GM21619 (cell line): ENCODE results near the gene COL9A1.

Experiments
- ATAC-seq: cut with Tn5 transposase; IDR thresholded peaks from one replicate; pipeline ENCODE4 v1.9.1; 2021; ENCODE audit not compliant: unreplicated experiment

Gene COL9A1

GRCh38 chr6:70289299-70289698, 13.6 kb downstream of the COL9A1 start:
- no peak for ATAC-seq

DNA sequence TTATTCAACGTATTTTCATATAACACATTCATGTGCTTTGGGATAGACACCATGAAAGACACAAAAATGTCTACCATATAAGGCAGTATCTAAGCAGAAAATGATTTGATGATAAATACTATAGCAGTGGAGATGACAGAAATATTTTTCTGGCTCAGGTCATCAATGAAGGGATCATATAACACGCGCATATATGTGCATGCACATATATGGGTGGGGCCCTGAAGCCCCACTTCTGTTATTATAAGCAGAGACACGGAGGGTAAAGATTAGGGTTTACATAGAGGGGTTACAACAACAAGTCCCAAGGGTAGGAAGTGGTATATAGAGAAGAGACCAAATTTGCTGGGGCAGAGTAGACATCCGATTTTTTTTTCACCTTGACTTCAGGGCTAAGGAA, 16.0 kb downstream of the COL9A1 start:
- no peak for ATAC-seq

GRCh38 chr6:70285201-70285600, 17.7 kb downstream of the COL9A1 start:
- ATAC-seq = no peak

GRCh38 chr6:70282919-70283461, 19.9 kb downstream of the COL9A1 start:
- ATAC-seq = no peak

GRCh38 chr6:70282312-70282918, 20.5 kb downstream of the COL9A1 start:
- no peak for ATAC-seq

DNA sequence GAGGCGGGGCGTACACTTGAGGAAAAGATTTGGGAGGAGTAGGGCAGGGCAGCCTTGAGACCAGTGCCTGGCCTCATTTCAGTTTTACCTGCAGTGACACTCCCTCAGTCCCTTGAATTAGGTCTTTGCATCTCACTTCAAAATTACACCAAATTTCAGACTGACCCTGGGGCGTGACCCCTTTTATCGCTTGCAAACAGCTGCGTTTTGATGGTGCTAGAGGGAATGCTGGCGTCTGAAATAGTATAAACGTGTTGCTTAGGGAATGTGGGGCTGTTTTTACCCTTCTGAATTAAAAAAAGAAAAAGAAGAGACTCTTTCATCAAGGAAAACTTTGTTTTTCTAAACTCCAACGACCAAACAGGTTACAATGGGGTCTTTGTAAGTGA, 21.0 kb downstream of the COL9A1 start:
- no peak for ATAC-seq

- no peak for ATAC-seq
Measured at GRCh38 chr6:70280400-70280853, 22.5 kb downstream of the COL9A1 start.

DNA sequence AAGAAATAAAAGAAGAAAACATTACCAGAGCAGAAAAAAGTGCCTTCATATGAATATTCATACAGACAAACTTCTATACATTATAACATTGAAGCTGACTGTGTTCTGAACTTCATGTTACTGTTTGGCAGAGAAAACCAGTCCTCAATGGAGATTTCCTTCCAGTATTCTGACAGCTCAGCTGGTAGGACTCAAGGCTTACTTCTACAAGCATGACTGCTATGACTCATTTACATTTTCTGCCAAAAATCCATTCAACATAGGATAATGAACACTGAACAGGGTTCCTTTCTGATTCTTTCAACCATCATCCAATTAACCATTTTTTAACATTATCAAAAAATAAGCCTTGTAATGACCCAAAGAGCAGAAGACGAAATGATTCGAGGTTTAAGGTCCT, 25.4 kb downstream of the COL9A1 start:
- ATAC-seq = no peak

DNA sequence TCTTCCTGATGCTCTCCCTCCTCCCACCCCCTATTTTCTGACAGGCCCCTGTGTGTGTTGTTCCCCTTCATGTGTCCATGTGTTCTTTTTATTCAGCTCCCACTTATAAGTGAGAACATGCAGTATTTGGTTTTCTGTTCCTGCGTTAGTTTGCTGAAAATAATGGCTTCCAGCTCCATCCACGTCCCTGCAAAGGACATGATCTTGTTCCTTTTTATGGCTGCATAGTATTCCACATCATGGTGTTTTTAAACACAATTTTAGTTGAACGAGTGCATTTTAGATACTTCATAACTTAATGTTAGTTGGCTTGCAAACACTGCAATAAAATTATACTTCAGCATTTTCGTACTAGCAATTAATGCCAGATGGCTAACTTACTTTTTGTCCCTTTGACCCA, 28.5 kb downstream of the COL9A1 start:
- no peak for ATAC-seq

- no peak for ATAC-seq
Measured at GRCh38 chr6:70272071-70272470, 30.8 kb downstream of the COL9A1 start.

DNA sequence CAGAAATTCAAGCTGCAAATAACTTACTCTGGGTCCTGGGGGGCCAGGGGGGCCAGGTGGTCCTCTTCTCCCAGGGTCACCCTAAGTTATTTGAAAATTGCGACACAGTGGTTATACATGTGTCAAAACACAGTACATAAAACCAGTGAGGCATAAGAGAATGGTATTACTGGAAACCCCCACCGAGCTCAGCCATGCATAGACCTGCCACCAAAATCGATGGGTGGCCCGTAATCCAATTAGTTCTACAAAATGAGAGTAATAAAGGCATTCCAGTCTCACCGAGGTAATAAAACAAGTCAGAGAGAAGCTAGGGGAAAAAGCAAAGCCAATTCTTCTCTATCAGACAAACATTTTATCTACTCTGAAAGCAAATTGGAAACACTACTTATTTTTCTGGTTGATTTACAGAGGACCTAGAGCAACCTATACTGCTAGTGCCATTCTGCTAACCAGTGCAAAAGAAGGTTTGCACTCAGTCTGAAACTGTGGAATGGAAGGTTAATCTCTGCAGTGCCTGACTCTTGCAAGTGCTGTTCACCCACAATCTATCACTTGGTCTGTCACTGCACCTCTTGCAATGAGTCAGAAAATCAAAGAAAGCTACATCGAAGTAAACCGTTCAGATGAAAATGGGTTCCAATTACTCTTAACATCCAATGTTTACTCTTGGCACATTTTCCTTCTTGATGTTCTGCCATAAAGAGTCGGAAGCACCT, 32.4 kb downstream of the COL9A1 start:
- ATAC-seq = no peak

- no peak for ATAC-seq
Measured at GRCh38 chr6:70266142-70266541, 36.7 kb downstream of the COL9A1 start.

DNA sequence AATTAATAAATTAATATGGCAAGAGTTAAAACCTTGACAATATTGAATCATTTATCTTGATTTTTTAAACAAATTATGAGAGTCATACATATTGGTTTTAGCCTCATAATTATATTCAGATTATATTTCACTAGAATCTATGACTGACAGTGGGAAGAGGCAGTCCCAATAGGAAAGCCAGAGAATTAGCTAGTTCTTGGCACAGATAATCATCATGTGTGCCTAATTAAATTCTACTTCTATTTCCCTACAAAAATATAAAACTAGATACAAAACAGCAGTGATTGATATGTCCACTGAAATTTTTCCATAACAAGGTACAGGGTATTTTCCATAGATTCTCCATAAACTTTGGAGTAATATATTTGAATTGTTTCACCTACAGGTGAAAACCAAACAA, 38.6 kb downstream of the COL9A1 start:
- ATAC-seq = no peak

DNA sequence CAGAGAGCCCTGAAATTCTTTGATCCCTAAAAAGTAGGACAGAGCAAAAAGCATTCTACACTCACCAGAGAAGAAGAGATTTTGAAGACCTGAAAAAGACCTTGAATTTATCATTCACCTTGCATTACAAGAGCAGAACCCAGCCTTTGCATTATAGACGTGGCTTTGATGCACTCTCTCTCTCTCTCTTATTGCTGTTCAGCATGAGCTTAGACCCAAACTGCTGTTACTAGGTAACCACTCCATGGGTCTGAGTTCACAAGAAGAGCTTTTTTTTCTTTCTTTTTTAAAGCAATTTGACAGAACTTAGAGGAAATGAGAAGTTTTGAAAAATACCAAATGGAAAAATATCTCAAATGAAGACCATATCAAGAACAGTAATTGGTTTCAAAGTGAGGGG, 44.4 kb downstream of the COL9A1 start:
- ATAC-seq = no peak

- no peak for ATAC-seq
Measured at GRCh38 chr6:70257768-70258273, 45.1 kb downstream of the COL9A1 start.

DNA sequence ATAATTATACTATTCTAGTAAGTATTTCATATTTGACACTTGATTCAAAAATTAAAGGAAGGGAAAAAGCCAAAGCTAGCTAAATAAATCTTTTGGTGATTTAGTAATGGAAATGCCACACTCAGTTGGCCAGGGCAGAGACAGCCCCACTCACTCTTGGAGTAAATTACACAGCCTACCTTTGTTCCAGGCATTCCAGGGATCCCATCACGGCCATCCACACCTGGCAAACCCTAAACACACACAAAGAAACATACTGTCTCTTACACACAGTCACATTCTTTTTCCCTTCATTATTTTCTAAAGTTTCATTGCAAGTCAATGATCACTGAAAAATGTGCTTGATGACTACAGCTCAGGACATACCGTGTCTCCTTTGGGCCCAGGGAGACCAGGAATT, 48.1 kb downstream of the COL9A1 start:
- ATAC-seq = no peak

DNA sequence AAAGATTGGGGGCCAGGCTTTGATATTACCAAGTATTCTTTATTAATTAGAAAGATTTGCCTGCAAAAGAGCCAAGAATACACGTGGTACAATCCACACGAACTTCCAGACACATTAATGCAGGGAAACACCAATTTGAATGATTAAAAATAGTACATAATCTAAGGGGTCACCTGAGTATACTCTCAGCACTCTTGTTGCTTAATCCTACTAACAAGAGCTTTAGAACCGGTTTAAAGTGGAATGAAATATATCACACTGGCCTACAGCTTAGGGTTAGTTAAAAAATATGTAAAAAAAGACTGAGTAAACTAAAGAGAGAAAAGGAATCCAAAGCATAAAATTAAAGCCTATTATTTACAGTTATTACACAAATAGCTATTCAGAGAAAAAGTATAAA, 49.0 kb downstream of the COL9A1 start:
- ATAC-seq = no peak

DNA sequence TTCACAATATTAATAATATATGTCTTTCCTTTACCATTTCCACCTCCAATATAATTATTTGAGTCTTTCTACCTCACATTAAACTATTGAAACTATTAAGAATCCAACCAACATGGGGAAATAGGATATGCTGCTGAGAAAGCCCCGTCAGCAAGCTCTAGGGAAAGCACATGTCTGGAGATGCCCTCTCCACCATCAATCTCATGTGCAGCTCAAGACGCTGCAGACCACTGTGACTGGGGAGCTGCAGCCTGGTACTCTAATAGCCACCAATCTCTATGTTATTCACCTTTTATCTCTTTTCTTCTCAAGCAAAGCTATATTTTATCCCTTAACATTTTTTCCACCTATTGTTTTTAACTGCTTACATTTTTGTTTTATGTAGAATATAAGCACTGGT, 50.3 kb downstream of the COL9A1 start:
- no peak for ATAC-seq

GRCh38 chr6:70246118-70246517, 56.8 kb downstream of the COL9A1 start:
- no peak for ATAC-seq

GRCh38 chr6:70241991-70242420, 60.9 kb downstream of the COL9A1 start:
- no peak for ATAC-seq

DNA sequence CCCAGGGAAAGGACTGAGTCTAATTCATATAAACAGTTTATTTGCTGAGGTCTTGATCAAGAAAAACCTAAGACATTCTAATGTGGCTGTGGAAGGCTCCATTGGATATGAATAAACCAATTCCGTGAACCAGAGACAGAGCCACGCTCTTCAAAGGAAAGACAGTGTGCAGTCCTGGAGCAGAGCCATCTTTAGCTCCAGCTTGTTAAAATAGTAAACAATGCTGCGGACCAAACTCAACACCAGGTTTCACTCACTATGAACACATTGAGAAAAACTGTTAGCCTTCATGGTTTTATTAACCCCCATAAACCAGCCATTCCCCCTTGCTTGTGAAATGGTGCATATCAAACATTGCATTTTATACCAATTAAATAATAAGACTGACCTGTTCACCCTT, 61.9 kb downstream of the COL9A1 start:
- no peak for ATAC-seq

DNA sequence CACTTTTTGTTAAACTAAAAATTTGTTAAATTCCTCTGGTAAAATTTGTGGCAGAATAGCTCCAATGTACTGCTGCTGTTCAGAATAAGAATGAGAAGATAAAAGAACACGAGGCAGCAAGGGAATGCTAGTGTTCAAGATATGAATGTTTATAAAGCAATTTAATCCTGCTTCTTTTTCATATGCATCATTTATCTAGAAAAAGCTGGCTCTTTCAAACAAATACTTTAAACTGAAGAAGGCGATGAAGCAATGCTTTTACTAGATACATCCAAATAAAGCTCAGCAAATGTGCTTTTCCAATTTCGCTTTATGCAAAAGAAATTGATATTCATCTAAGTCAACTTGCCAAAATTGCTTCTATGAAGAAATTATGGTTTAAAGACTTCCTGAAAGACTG, 66.5 kb downstream of the COL9A1 start:
- ATAC-seq = no peak
